GM23248 (cell line): ENCODE results near the gene ATP11C.

Experiments
- EZH2 ChIP-seq: fragments of 200-600 bp; sonication (generic); IDR thresholded peaks from 2 replicates; pipeline ENCODE4 v1.6.1; 2018; ENCODE audit warnings: antibody characterized with exemption, mild to moderate bottlenecking; ENCODE audit not compliant: insufficient read depth, poor library complexity, severe bottlenecking
- EZH2phosphoT487 ChIP-seq: fragments of 200-600 bp; sonication (generic); IDR thresholded peaks from 2 replicates; pipeline ENCODE4 v1.6.1; 2018; ENCODE audit warnings: antibody characterized with exemption, moderate library complexity, mild to moderate bottlenecking, low read depth; ENCODE audit not compliant: insufficient read depth

DNA sequence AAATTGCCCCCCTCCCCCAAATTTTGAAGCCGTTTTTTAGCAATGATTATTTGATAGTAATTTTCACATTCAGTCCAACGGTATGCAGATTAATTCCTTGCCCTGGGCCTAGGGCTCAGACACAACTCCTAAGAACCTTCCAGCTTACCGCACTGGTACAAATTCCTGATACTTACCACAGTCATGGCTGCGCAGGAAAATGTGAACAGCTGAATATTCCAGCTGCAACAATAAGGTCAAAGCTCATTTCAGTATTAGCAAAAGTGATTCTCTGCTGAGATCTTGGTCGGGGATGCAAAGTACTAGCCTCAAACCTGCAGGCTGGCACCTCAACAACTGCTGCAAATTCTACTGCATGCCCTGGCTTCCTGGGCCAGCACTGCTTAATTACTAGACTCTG is 3.0 kb downstream of the ATP11C start:
- TF ChIP-seq EZH2 (no peak), EZH2phosphoT487 (no peak)
